GM21515 (cell line): Measurements from ENCODE around the gene TRIM26.
"Not testable (repeated sequence)": the region's sequence is repeated elsewhere in the genome, so short reads cannot be mapped to it uniquely, and the experiment has no call there.

Source experiments
- ATAC-seq: cut with Tn5 transposase; IDR thresholded peaks from one replicate; pipeline ENCODE4 v1.9.1; 2021; ENCODE audit not compliant: unreplicated experiment

The TRIM26 gene

GRCh38 chr6:30212865-30213666 lies at the start of gene TRIM26:
Gene TRIM26, minus strand, starts transcription at chr6:30213406. Its CDS starts 14,303 bp downstream, at chr6:30199103.
- peak; percentile 80 for ATAC-seq

GRCh38 chr6:30260036-30260504 lies 46.9 kb upstream of the TRIM26 start:
- ATAC-seq, result peak; percentile 22

- ATAC-seq, result peak; percentile 89
Measured at GRCh38 chr6:30259140-30260035, 46.2 kb upstream of the TRIM26 start.

GRCh38 chr6:30258204-30258603 lies 45.0 kb upstream of the TRIM26 start:
- no peak for ATAC-seq

GRCh38 chr6:30252417-30252816 lies 39.2 kb upstream of the TRIM26 start:
- ATAC-seq, result not testable (repeated sequence)

- no peak for ATAC-seq
Measured at GRCh38 chr6:30244560-30244959, 31.4 kb upstream of the TRIM26 start.

GRCh38 chr6:30238178-30238795 lies 25.1 kb upstream of the TRIM26 start:
- no peak for ATAC-seq

GRCh38 chr6:30234356-30234755 lies 21.1 kb upstream of the TRIM26 start:
- ATAC-seq, result no peak

- ATAC-seq, result no peak
Measured at GRCh38 chr6:30231067-30231466, 17.9 kb upstream of the TRIM26 start.

GRCh38 chr6:30227763-30228487 lies 14.7 kb upstream of the TRIM26 start:
- no peak for ATAC-seq

GRCh38 chr6:30227242-30227722 lies 14.1 kb upstream of the TRIM26 start:
- no peak for ATAC-seq

GRCh38 chr6:30223339-30223738 lies 10.1 kb upstream of the TRIM26 start:
- no peak for ATAC-seq

GRCh38 chr6:30221956-30222355 lies 8.8 kb upstream of the TRIM26 start:
- not testable (repeated sequence) for ATAC-seq

GRCh38 chr6:30221395-30221794 lies 8.2 kb upstream of the TRIM26 start:
- ATAC-seq, result not testable (repeated sequence)

GRCh38 chr6:30219244-30219643 lies 6.0 kb upstream of the TRIM26 start:
- ATAC-seq, result no peak

GRCh38 chr6:30216096-30216495 lies 2.9 kb upstream of the TRIM26 start:
- ATAC-seq, result no peak

- no peak for ATAC-seq
Measured at GRCh38 chr6:30214657-30214982, 1.4 kb upstream of the TRIM26 start.

- ATAC-seq, result peak; percentile 61
Measured at GRCh38 chr6:30213957-30214656, 901 bp upstream of the TRIM26 start.

GRCh38 chr6:30213667-30213956 lies 406 bp upstream of the TRIM26 start:
- ATAC-seq, result no peak

GRCh38 chr6:30211899-30212298 lies 1.3 kb downstream of the TRIM26 start:
- ATAC-seq, result no peak
